Activated CD4-positive, alpha-beta T cell treated with anti-CD3 and anti-CD28 coated beads, Interleukin-2, amount 50 U/mL, for 48 hours (primary cell): ENCODE data around the gene MRPS31.
A peak's percentile ranks its signal among the peaks of the same experiment; 100 is the strongest.
"Not testable (repeated sequence)": the region's sequence is repeated elsewhere in the genome, so short reads cannot be mapped to it uniquely, and the experiment has no call there.

ENCODE experiments used
- DNase-seq, 2 experiments: peaks; one replicate each; pipeline ENCODE4 v3.0.0-alpha.2; 2020

MRPS31 gene

DNA sequence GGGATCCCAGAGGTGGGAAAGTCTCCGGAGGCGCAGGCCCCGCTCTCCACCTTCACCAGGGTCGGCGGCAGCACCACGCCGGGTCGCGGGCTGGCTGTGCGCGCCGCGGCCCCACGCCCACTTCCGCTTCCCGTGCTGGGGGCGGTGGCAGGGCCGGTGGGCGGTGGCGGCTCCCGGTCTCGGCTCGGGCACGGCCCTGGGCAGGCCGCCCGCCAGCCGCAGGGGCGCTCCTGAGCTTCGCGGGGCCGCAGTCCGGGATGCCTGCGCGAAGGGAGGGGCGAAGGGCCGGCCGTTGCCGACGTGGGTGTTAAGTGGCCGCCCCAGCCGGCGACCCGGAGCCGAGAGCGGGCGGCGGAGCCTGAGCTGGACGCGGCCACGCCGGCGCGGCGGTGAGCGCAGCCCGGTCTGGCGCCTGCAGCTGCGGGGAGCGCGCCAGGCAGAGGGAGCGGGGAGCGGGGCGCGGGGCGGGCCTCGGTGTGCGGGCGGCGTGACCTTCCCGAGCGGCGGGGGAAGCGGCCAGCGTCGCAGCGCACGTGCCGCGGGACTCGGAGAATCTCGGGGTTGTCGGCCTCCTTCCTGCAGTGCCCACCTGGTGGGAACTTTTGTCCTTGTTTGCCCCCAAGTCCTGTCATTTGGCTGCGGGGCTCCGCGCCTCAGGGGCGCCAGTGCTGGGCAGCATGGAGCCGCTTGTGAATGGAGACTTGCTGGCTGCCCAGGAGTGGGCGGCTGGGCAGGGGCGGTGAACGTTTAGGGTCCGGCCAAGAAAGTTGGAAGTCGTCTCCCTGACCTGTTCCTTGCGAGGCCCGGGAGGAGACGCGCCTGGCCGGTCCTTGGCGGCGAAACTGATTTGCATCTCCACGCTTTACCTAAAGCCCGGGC lies 18.5 kb upstream of the MRPS31 start, which contains the start of gene SLC25A15:
Gene SLC25A15 (plus strand): TSS at position 337 of the 879 bp plus-strand sequence. CDS start 3,616 bp downstream, outside the sequence.
- DNase-seq, result peak; percentile 76 to 77

GRCh38 chr13:40788540-40789274 lies 17.7 kb upstream of the MRPS31 start:
- peak in 1 of 2 experiments; percentile 23 for DNase-seq

DNA sequence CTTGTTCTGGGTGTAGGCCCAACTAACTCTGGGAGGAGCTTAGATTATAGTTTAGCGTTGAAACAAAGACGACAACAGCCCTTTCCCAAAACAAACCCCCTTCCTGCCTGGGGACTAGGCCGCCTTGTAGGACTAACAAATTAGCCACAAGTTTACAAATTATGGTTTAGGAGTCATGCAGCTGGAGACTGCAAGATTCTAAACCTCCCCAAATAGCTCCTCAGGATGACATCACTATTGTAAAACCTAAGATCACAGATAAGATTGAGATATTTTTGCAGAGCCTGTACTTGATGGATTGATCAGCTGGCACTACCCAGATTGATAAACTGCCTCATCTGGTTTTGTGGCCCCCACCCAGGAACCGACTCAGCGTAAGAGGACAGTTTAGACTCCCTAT lies 16.1 kb upstream of the MRPS31 start:
- no peak for DNase-seq

DNA sequence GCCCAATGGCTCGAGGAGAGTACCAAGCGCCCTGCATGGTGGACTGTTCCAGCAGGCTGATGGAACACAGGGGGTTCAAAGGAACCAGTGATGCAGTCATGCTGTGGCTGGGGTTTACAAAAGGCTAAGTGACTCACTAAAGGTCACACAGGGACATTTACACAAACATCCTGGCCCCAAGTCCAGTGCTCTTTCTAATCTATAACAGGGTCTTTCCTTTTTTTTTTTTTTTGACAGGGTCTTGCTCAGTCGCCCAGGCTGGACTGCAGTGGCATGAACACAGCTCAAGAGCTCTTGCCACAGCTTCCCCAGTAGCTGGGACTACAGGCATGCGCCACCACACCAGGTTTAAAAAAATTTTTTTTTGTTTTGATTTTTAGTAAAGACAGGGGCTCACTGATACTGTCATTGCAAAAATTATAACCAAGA lies 15.6 kb upstream of the MRPS31 start:
- DNase-seq, result no peak

DNA sequence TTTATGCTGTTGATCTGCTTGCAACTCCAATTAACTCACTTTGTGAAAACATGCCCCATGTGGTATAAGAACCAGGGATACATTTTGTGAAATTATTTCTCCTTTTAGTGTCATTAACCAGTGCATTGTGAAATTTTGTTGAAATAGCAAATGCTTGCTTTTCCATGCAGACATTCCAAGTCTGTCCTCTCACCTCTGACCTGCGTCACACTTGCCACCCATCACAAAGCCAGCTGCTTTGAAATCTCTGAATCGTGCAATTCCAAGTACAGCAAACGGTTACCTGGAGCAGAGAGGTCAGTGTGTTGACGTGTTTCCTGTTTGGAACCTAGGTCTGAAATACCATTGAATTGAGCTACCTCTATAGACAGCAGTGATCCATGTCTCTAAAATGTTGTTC lies 13.6 kb upstream of the MRPS31 start:
- no peak for DNase-seq

DNA sequence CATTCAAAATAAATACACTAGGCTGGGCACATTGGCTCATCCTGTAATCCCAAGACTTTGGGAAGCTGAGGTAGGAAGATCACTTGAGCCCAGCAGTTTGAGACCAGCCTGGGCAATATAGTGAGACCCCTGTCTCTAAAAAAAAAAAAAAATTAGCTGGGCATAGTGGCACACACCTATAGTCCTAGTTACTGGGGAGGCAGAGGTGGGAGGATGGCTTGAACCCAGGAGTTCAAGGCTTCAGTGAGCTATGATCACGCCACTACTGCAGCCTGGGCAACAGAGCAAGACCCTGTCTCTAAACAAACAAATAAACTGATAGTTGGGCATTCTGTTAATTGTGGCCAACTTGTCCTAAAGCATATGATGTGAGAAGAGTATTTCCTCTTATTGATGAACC lies 12.0 kb upstream of the MRPS31 start:
- not testable (repeated sequence) for DNase-seq

GRCh38 chr13:40781717-40782116 lies 10.7 kb upstream of the MRPS31 start:
- DNase-seq, result no peak

DNA sequence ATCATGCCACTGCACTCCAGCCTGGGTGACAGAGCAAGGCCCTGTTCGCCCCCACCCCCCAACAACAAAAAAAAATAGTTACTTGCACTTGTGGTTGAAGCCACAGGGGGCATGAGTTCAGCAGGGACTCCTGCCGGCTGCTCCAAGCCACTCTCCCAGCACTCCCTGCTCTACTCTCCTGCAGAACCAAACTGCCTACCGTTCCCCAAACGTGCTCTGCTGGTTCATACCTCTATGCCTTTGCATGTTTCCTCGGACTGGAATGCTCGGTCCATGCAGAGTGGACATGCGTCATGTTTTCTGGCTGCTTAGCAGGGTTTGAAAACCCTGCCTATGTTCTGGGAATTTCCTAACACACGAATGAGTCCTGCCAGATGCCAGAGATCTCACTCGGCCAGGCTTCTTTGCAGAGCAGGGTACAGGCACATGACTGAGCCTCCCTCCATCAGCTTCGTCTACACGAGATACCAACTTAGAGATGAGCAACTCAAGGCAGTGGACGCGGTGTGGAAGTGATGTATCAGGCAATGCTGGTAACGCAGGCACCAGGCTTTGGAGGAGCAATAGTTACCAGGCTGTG lies 9.9 kb upstream of the MRPS31 start:
- DNase-seq, result no peak

DNA sequence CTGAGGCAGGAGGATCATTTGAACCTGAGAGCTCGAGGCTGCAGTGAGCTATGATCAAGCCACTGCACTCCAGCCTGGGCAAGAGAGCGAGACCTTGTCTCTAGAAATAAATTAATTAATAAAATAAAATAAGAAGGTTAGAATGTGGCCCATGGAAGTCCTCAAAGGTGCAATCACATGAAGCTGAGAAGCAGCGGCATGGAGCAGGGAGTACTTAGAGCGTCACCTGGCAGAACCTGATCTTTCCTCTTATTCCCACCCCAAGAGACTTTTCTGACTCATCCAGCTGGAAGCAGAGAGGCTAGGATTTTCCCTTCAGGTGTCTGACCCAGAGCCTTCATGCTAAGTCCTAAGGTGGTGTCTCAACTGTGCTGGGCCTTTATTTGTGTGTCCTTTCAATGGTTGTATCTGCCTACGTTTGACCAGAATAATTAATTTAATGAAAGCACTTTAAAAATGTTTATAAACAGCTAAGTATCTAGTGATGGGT lies 8.9 kb upstream of the MRPS31 start:
- no peak for DNase-seq

DNA sequence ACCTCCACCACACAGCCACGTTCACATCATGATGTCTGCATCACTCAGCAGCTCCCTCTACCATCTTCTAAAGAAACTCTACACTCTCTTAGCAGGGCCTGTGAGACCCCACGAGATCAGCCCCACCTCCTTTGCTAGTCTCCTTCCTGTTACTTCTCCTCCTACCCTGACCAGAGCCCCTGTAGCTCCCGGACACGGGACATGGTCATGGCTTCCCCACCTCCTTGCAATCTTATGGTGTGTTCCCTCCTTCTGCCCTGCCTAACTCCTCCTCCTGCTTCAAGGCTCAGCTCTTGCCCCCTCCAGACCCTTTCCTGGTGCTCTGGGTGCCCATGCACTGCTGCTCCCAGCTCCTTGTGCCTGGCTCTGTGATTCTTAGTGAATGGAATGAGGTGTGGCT lies 8.1 kb upstream of the MRPS31 start:
- no peak for DNase-seq

GRCh38 chr13:40777809-40778175 lies 6.8 kb upstream of the MRPS31 start:
- DNase-seq, result no peak

DNA sequence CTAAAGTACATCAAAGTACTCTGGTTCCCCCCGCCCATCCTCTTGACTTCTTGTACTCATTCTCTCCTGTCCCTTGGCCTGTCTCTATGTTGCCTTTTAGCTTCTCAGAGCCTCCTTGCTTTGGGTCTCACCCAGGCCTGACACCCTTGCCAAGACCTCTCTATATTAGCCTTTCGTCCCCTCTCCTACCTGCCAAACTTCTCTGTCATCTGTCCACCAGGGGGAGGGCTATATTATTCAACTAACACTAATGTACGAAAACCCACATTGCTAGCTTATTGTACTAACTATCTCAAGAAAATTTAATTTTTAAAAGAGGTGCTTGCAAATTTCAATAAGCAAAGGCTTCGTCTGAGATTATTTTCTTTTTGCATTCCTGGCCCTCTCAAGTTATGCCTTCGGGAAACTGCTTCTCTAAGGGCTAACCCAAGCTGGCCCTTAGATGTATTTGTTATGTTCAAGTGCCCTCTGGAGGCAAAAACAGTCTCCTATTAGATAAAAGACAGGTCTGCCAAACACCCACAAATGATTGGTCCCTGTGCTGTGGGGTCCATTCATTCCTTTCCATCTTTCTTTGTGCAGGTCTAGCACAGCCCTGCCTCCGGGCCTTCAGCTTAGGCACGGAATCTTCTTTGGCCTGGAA lies 6.3 kb upstream of the MRPS31 start:
- DNase-seq, result peak; percentile 41 to 46

DNA sequence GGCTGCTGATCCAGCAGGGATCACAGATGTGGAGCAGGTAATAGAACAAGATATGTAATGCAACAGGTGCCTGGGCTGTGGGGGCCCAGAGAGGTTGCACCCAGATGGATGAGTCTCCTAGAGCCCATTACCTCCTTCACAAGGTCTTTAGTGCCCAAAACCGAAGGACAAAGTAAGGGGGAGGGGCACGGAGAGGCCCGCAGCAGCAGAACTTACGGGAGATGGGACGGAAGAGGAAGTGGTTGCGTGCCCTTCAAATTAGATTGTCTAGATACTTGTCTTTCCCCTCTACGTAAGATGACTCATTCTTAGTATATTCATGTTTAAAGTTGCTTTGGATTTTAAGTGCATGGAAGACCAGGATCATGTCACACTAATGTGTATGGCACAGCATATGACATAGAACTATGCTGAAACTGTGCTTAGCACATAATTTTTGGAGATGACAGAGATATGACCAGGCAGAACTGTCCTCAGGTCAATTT lies 5.7 kb upstream of the MRPS31 start:
- DNase-seq, result peak; percentile 67 to 72

GRCh38 chr13:40776232-40776631 lies 5.2 kb upstream of the MRPS31 start:
- peak; percentile 26 to 35 for DNase-seq

GRCh38 chr13:40774672-40775071 lies 3.7 kb upstream of the MRPS31 start:
- no peak for DNase-seq

DNA sequence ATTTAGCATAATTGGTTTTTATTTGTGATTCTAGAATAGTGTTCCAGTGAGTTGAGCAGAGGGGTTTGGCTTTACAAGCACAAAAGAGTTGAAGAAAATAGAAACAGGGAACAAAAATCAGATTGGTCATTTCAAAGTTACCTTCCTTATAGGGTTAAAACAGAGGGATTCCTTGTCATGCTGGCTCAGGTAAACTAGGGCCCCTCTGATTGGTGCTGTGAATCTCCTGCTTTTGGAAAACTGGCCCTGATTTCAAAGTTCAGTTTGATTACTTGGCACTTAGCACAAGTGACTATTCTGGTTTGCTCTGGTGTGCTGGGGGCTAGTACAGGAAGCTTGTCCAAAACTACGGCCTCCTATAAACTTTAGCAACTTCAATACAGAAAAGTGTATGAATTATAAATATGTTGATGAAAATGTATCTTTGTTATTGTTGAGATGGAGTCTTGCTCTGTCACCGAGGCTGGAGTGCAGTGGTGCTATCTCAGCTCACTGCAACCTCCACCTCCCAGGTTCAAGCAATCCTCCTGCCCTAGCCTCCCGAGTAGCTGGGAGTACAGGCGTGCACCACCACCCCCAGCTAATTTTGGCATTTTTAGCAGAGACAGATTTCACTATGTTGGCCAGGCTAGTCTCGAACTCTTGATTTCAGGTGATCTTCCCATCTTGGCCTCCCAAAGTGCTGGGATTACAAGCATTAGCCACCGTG lies 1.9 kb upstream of the MRPS31 start:
- DNase-seq, result no peak

DNA sequence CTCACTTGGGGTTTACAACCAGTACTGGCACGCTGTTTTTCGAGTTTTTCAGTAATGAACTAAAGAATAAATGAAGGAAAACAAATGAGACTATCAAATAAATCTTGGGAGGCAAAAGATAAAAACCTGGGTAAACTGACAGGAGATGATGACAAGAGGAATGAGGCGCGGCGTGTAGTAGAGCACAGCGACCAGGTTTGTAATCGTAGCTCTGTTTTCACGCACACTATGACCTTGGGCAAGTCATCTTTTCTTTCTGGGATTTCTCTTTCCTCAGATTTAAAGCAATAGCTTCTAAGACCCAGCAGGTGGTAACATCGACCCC lies 419 bp downstream of the MRPS31 start:
- DNase-seq, result no peak

- no peak for DNase-seq
These were observed 1.0 kb downstream of the MRPS31 start for GRCh38 chr13:40769970-40770369.

DNA sequence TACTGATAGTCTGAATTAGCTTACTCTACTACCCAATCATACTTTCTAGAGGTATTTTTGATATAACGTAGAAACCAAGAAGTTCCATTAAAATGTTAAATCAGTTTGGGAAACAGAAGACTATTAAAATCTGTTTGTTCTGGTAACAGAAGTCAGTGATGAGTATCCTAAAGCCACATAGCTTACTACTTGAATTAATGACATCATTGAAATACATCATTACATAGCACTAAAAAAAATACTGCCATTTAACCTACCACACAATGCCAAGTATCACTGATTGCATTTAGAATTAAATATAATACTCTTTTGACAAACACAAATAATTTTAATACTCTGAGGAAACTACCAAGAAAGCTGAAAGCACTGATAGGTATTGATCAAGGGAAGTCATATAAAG lies 5.4 kb downstream of the MRPS31 start:
- no peak for DNase-seq

DNA sequence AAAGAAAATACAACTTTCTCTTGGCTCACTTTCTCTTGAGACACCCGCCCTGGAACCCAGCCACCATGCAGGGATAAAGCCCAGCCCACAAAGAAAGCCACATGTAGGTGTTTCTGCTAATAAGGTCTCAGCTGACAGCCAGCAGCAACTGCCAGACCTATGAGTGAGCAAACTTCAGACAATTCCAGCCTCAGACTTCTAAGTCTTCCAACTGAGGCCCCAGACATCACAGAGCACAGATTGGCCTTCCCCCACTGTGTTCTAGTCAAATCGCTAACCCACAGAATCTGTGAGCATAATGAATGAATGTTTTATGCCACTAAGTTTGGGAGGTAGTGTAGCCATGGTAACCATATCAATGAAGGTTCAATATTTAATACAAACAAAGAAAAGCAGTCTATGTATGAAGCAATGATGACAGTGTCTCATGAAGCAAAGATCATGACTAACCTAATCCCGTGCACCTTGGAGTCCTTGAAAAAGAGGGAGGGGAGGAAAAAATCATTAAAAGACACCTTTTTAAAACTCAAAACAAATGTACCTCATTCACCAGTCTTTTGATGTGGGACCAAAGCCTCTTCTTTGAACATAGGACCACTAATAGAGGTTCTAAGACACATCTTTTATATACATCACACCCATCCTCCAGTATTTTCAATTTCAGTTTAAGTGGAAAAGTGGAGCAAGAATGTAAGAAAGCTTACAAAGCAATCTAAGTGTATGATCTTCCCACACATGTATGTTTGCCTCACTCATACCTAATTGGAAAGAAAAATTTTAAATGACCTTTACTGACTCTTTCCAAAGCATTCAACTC lies 6.2 kb downstream of the MRPS31 start:
- DNase-seq, result peak; percentile 58 to 66

GRCh38 chr13:40762849-40763248 lies 8.1 kb downstream of the MRPS31 start:
- DNase-seq, result no peak
